Upper lobe of left lung (tissue), 4 donors: Measurements from ENCODE around the gene GYPC.

ENCODE experiments used
- POLR2A ChIP-seq, 4 donors: fragments of 450-650 bp; IDR thresholded peaks; one replicate each; pipeline ENCODE4 v1.5.1; 2016 to 2017; ENCODE audit warnings: antibody characterized with exemption in 4 of 4, mild to moderate bottlenecking in 2 of 4
- TF ChIP-seq, protein P1 (sequence below), 6 experiments: fragments of 450-650 bp in 4 of 6; fragments of 200-600 bp in 2 of 6; sonication (generic) in 2 of 6; IDR thresholded peaks; one replicate each; pipeline ENCODE4 v1.5.1; 2016 to 2019; ENCODE audit warnings: antibody characterized with exemption in 6 of 6

GRCh38 chr2:126657148-126657635 lies 1.2 kb downstream of the GYPC start:
- TF ChIP-seq, protein P1, sequence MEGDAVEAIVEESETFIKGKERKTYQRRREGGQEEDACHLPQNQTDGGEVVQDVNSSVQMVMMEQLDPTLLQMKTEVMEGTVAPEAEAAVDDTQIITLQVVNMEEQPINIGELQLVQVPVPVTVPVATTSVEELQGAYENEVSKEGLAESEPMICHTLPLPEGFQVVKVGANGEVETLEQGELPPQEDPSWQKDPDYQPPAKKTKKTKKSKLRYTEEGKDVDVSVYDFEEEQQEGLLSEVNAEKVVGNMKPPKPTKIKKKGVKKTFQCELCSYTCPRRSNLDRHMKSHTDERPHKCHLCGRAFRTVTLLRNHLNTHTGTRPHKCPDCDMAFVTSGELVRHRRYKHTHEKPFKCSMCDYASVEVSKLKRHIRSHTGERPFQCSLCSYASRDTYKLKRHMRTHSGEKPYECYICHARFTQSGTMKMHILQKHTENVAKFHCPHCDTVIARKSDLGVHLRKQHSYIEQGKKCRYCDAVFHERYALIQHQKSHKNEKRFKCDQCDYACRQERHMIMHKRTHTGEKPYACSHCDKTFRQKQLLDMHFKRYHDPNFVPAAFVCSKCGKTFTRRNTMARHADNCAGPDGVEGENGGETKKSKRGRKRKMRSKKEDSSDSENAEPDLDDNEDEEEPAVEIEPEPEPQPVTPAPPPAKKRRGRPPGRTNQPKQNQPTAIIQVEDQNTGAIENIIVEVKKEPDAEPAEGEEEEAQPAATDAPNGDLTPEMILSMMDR (IDR thresholded peaks at IDR 0.05), result no peak
- peak in 2 of 4 donors; percentile 28 to 54 for TF ChIP-seq POLR2A (IDR thresholded peaks at IDR 0.05)
